ENCODE results near the gene GNA14.
"Not testable (repeated sequence)": the region's sequence is repeated elsewhere in the genome, so short reads cannot be mapped to it uniquely, and the experiment has no call there.

GNA14 gene

DNA sequence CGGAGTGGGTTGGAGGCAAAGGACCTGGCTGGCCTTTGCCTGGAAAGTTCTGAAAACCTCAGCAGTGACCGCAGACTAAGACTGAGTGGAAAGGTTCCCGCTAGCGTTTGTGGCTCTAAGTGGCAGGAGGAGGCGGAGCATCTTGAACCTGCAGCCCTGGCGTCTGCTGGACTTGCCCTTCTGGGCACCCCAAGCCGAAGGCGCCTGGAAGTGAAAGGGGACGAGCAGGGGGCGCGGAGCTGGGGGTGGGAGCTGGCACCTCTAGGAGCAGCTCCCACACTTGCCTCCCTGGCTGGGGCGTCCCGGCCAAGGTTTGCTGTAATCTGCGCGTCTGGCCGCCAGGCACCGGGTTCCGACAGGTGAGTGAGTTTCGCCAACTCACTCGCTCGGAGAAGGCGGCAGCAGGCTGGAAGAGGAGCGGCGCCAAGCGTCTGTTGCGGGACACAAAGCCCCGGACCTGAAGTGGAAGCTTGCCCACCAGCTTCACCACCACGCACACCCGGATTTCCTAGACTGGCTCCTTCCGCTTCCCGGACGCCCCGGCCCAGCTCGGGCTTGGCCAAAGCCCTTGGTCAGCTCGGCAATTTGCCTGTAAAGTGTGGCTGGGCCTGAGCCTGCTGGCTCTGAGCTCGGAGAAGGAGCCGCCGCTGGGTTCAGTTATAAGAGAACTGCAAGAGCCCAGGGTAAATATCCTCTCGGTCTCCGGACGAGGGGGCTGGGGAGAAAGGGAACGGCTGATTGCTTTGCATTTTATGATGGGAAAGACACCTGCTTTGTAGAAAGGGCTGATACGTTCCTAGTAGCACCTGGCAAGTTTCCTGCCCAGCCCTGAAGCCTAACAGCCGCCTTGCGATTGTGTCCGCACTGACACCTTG is at the start of gene GNA14:
Gene GNA14, minus strand, starts transcription at position 89 of the 875 bp plus-strand sequence. CDS start 529 bp downstream, outside the sequence.
- H3K27ac ChIP-seq = peak within 1 kb of the TSS; percentile 89
- TF ChIP-seq, protein P1, sequence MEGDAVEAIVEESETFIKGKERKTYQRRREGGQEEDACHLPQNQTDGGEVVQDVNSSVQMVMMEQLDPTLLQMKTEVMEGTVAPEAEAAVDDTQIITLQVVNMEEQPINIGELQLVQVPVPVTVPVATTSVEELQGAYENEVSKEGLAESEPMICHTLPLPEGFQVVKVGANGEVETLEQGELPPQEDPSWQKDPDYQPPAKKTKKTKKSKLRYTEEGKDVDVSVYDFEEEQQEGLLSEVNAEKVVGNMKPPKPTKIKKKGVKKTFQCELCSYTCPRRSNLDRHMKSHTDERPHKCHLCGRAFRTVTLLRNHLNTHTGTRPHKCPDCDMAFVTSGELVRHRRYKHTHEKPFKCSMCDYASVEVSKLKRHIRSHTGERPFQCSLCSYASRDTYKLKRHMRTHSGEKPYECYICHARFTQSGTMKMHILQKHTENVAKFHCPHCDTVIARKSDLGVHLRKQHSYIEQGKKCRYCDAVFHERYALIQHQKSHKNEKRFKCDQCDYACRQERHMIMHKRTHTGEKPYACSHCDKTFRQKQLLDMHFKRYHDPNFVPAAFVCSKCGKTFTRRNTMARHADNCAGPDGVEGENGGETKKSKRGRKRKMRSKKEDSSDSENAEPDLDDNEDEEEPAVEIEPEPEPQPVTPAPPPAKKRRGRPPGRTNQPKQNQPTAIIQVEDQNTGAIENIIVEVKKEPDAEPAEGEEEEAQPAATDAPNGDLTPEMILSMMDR (conservative IDR thresholded peaks at IDR 0.05) = peak; percentile 47

DNA sequence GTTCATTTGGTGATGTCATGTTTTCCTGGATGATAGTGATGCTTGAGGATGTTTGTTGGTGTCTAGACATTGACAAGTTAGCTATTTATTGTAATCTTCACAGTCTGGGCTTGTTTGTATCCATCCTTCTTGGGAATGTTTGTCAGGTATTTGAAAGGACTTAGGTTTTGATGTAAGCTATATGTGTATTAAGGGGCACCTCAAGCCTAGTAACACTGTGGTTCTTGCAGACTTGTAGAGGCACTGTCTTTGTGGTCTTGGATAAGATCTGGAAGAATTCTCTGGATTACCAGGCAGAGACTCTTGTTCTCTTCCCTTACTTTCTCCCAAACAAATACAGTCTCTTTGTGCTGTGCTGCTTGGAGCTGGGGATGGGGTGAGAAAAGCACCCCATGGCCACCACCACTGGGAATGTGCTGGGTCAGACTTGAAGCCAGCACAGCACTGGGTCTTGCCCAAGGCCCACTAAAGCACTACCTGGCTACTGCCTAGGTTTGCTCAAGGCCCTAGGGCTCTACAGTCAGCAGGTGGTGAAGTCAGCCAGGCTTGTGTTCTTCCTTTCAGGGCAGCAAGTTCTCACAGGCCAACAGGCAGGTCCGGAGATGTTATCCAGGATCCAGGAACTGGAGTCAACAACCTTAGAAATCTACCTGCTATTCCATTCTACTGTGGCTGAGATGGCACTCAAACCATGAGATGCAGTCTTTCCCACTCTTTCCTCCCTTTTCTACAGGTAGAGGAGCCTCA is 49.3 kb upstream of the GNA14 start:
- TF ChIP-seq, protein P1 (conservative IDR thresholded peaks at IDR 0.05) = no peak
- H3K27ac ChIP-seq = no peak overlapping the region

DNA sequence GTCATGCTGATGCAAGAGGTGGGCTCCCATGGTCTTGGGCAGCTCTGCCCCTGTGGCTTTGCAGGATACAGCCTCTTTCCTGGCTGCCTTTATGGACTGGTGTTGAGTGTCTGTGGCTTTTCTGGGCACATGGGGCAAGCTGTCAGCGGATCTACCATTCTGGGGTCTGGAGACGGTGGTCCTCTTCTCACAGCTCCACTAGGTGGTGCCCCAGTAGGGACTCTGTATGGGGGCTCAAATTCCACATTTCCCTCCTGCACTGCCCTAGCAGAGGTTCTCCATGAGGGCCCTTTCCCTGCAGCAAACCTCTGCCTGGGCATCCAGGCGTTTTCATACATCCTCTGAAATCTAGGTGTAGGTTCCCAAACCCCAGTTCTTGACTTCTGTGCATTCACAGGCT is 42.6 kb upstream of the GNA14 start:
- H3K27ac ChIP-seq = not testable (repeated sequence)

DNA sequence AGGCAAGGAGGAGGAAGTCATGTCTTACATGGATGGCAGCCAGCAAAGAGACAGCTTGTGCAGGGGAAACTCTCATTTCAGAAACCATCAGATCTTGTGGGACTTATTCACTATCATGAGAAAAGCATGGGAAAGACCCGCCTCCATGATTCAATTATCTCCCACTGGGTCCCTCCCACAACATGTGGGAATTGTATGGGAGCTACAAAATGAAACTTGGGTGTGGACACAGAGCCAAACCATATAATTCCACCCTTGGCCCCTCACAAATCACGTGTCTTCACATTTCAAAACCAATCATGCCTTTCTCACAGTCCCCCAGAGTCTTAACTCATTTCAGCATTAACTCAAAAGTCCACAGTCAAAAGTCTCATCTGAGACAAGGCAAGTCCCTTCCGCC is 42.0 kb upstream of the GNA14 start:
- H3K27ac ChIP-seq = not testable (repeated sequence)

DNA sequence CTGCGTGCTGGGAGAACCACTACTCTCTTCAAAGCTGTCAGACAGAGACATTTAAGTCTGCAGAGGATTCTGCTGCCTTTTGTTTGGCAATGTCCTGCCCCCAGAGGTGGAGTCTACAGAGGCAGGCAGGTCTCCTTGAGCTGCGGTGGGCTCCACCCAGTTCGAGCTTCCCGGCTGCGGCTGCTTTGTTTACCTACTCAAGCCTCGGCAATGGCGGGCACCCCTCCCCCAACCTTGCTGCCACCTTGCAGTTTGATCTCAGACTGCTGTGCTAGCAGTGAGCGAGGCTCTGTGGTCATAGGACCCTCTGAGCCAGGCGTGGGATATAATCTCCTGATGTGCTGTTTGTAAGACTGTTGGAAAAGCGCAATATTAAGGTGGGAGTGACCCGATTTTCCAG is 39.6 kb upstream of the GNA14 start:
- not testable (repeated sequence) for H3K27ac ChIP-seq

DNA sequence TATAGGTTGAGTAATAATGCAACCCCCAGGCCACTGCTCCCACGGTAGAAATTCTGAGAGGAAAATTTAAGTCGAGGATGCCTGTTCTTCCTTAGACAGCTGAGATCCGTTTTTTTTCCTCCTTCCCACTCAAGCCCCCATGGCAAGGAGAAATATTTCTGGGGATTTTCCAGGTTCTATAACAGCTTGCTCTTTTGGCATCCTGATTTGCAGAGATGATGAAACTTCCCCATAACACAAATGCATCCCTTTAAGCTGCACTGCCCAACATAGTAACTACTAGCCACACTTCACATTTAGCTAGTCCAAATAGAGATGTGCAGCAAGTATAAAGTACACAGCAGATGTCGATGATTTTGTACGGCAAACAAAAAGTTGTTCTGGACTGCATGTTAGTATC is 32.5 kb upstream of the GNA14 start:
- TF ChIP-seq, protein P1 (conservative IDR thresholded peaks at IDR 0.05) = no peak
- no peak overlapping the region for H3K27ac ChIP-seq

DNA sequence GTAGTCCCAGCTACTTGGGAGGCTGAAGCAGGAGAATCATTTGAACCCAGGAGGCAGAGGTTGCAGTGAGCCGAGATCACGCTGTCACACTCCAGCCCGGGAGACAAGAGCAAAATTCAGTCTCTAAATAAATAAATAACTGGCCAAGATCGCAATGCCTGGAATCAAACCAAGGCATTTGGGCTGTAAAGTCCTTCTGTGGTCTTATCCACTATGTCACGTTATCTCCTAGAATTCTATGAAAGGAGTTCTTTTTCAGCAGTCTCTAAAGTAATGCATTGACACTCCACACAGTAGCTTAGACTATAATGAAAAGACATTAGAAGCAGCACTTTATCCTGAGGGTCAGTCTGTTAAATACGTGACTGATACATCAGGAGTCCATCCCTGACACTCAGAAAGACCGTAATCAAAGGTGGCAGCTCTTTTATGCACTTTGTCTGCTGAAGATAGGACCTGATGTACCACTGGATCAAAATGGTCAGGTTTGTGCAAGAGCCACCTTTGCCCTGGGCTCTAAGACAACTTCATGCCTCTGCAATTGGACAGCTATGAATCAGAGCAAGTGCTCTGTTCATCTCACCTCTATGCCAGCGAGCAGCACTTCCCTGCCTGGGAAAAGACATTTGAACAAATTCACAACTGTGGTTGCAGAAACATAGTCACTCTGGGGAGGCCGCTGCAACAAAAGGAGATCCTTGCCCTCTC is 31.7 kb upstream of the GNA14 start:
- TF ChIP-seq, protein P1 (conservative IDR thresholded peaks at IDR 0.05) = no peak
- no peak overlapping the region for H3K27ac ChIP-seq

DNA sequence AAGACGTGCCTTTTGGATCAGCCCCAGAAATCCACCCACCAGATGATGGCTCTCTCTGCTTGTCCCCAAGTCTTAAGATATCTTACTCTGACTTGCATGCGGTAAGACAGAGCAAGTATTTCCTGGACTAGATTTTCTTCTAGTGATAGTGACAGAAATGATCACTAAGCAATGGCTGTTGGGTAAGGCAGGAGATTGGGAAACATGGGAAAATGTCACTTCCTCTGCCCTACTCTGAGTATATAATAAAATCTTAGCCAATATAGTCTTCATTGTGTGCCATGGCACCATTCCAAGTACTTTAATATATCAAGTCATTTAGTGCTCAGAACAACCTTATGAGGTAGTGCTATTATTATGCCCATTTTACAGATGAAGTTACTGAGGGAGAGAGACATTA is 31.0 kb upstream of the GNA14 start:
- TF ChIP-seq, protein P1 (conservative IDR thresholded peaks at IDR 0.05) = no peak
- no peak overlapping the region for H3K27ac ChIP-seq
